Calu3 (cell line): ENCODE measurements around the gene CLEC20A. TPM values are rescaled to one million over a fixed set of nuclear protein-coding genes. Genes with fewer than 3 reads are reported as not detected.
A peak's percentile ranks its signal among the peaks of the same experiment; 100 is the strongest.

Experiments
- BruUV-seq: library from RNA; stranded (reverse); fragments of 400-500 nt; replicated peaks from 2 replicates; lab custom pipeline; 2021; lab: Mats Ljungman, UMichigan
- CTCF ChIA-PET: fragments of 300-600 bp; sonication (Branson Sonifier 250); formaldehyde crosslinking; loops from one replicate; lab custom pipeline; 2022; ENCODE audit warnings: antibody characterized with exemption; lab: Charles Lee
- DNase-seq: peaks from one replicate; pipeline ENCODE4 v3.0.0; 2022
- H3K27ac Mint-ChIP-seq: one replicate; pipeline ENCODE4 v1.8.0; 2022; ENCODE audit warnings: mixed read lengths; ENCODE audit not compliant: unreplicated experiment
- H3K27me3 Mint-ChIP-seq: one replicate; pipeline ENCODE4 v1.8.0; 2022; ENCODE audit warnings: mixed read lengths; ENCODE audit not compliant: unreplicated experiment
- H3K36me3 Mint-ChIP-seq: one replicate; pipeline ENCODE4 v1.8.0; 2022; ENCODE audit warnings: mild to moderate bottlenecking, moderate library complexity, mixed read lengths; ENCODE audit not compliant: insufficient read depth, unreplicated experiment
- H3K4me1 Mint-ChIP-seq: one replicate; pipeline ENCODE4 v1.8.0; 2022; ENCODE audit warnings: mild to moderate bottlenecking, low read depth, mixed read lengths; ENCODE audit not compliant: unreplicated experiment
- H3K4me3 Mint-ChIP-seq: one replicate; pipeline ENCODE4 v1.8.0; 2022; ENCODE audit warnings: mild to moderate bottlenecking, low read depth, moderate library complexity, mixed read lengths; ENCODE audit not compliant: unreplicated experiment
- H3K9me3 Mint-ChIP-seq: one replicate; pipeline ENCODE4 v1.8.0; 2022; ENCODE audit warnings: low read depth, mixed read lengths; ENCODE audit not compliant: unreplicated experiment
- intact Hi-C: fragments of 100-400 bp; cut with micrococcal nuclease; formaldehyde crosslinking; loops from one replicate; pipeline ENCODE4 v1.10.0; 2022; ENCODE audit not compliant: unreplicated experiment
- total RNA-seq: library from RNA; stranded (reverse); gene quantifications from 2 replicates; pipeline ENCODE4 v1.2.3, GENCODE V29; 2022
- TF ChIP-seq, protein P1 (sequence below): fragments of 200-600 bp; IDR thresholded peaks from one replicate; pipeline ENCODE4 v1.8.0; 2022; ENCODE audit warnings: antibody characterized with exemption; ENCODE audit not compliant: unreplicated experiment

Gene CLEC20A
- total RNA-seq, 1 experiment from 2014 or later = not detected

DNA sequence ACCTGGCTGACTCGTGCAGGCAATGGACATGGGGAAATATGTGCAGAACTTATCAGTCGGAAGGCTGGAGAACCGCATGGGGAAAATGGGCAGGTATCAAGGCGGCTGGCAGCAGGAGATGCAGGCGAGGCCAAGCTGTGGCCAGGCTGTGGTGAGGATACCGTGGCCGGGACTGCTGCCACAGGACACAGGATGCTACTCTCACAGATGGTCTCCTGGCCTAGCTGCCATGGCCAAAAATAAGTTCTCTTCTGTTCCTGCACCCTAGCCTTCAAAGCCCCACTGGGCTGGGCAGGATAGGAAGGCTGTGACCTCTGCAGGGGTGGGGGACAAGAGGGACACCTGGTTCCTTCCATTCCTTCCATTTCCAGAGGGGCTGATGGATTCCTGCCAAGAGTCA lies 42.5 kb upstream of the CLEC20A start:
- Mint-ChIP-seq H3K27ac (peak overlapping the region; percentile 54), H3K36me3 (peaks cover 30% of the 10 kb centered on the region), H3K4me3 (no peak overlapping the region), H3K9me3 (no peaks in the 10 kb centered on the region), H3K4me1 (peaks cover 54% of the 10 kb centered on the region), H3K27me3 (no peaks in the 10 kb centered on the region)
- DNase-seq = no peak
- intact Hi-C loops = loop anchor here (5.0 kb wide), 1 partner anchor 828 kb away; the partner anchor contains the start of gene AXDND1
- no TSS peak for BruUV-seq
- CTCF ChIA-PET = no interaction called here
- TF ChIP-seq, protein P1, sequence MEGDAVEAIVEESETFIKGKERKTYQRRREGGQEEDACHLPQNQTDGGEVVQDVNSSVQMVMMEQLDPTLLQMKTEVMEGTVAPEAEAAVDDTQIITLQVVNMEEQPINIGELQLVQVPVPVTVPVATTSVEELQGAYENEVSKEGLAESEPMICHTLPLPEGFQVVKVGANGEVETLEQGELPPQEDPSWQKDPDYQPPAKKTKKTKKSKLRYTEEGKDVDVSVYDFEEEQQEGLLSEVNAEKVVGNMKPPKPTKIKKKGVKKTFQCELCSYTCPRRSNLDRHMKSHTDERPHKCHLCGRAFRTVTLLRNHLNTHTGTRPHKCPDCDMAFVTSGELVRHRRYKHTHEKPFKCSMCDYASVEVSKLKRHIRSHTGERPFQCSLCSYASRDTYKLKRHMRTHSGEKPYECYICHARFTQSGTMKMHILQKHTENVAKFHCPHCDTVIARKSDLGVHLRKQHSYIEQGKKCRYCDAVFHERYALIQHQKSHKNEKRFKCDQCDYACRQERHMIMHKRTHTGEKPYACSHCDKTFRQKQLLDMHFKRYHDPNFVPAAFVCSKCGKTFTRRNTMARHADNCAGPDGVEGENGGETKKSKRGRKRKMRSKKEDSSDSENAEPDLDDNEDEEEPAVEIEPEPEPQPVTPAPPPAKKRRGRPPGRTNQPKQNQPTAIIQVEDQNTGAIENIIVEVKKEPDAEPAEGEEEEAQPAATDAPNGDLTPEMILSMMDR = no peak

DNA sequence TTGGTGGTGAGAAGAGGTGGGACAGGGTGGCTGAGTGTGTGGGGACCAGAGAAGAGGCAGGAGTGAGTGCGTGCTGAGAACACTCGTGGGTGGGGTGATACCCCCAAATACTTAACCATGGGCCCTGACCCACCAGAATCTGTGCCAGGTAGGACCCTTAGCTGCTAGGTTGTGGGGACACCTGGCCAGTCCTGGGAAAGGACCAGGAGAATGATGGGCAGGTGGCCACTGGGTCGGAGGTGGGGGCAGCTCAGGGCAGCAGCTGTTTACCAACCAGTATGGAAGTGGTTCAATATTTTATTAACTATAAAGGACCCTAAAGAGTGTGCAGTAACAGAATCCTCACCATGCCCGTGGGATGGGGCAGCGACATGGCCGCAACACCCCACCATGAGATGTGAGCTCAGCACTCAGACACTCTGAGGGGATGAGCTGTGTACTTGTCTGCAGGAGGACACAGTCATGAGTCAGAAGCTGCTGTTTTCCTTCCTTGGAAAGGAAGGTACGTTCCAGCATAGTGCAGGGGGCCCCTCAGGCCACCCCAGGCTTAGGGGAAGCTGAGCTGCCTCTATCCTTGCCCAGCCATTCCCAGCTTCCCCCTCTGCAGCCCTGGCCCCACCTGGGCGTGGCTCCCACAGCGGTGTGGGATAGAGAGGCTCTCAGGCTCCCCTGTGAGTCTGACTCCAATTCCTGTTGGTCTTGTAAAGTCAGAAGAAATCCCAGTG lies 41.6 kb upstream of the CLEC20A start:
- Mint-ChIP-seq H3K4me3 (peak overlapping the region; percentile 53), H3K9me3 (no peaks in the 10 kb centered on the region), H3K27ac (peak overlapping the region; percentile 54), H3K27me3 (no peaks in the 10 kb centered on the region), H3K36me3 (peaks cover 30% of the 10 kb centered on the region), H3K4me1 (peaks cover 53% of the 10 kb centered on the region)
- no TSS peak for BruUV-seq
- CTCF ChIA-PET = interaction anchor here (0.9 to 1.8 kb wide), 2 partner anchors 193 to 464 kb away, joined by 3 to 8 read pairs; no protein-coding TSS in a partner anchor
- intact Hi-C loops = loop anchor here (5.0 kb wide), 1 partner anchor 829 kb away; the partner anchor contains the start of gene AXDND1
- no peak for DNase-seq
- TF ChIP-seq, protein P1 = no peak

DNA sequence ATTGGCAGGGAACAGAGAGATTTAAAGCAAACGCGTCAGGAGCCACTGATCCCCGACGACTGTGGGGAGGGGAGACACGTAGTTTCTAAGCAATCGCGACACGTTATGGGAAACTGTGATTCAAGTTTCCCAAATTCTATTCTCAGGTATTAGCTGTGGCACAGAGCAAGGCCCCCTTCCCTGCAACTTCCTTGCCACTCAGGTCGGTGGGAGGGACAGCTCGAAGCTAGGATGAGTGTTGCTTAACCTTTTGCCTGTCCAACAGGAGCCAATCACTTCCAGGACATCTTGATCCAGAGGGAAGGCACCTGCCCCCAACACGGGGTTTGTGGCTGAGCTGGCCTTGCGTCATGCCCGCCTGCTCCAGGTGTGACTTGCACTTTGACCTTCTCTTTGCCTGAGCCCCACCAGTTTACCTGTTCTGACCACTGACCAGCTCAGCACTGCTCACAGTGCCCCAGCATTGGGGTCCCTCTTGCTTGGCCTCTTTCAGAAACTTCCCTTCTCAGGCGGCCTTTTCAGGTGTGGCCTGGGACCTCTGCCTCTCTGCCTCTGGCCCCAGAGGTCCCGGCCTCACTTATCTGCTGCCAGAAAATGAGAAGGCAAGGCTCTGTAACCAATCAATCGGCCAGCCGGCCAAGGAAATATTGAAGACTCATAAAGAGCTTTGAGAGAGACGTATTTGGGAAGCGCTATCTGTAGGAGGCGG lies 40.8 kb upstream of the CLEC20A start:
- peak overlapping the region; percentile 53 for H3K4me3 Mint-ChIP-seq
- H3K4me1 Mint-ChIP-seq = peaks cover 56% of the 10 kb centered on the region
- H3K9me3 Mint-ChIP-seq = no peaks in the 10 kb centered on the region
- H3K27me3 Mint-ChIP-seq = no peaks in the 10 kb centered on the region
- H3K36me3 Mint-ChIP-seq = peaks cover 22% of the 10 kb centered on the region
- CTCF ChIA-PET = interaction anchor here (0.8 to 1.8 kb wide), 4 partner anchors 226 to 479 kb away, joined by 4 to 8 read pairs (median 4); no protein-coding TSS in a partner anchor
- DNase-seq = peak; percentile 56
- TF ChIP-seq, protein P1 = no peak
- intact Hi-C loops = loop anchor here (5.0 kb wide), 1 partner anchor 830 kb away; the partner anchor contains the start of gene AXDND1
- no TSS peak for BruUV-seq
- H3K27ac Mint-ChIP-seq = peak overlapping the region; percentile 54

DNA sequence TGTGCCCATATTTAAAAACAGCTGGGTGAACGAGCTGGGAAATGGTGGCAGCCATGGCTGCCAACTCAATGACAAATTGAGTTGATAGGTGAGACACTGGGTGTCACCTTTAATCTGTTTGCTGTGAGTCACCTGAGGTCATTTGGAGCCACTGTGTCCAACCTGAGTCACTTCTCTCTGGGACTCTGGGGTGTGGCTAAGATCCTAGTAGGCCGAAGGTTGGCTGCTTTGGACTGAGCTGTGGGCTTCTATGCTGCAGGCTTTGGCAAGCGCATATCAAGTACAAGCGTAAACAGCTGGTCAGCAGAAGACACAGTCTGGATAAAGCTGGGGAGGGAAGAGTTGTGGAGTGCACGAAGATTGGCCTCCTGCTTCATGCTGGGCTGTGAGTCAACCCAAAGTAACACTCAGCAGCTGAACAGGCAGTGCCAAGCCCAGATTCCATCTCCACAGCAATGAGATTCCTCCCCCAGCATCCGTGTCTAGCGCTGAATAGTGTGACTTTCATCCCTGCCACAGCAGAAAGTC lies 40.1 kb upstream of the CLEC20A start:
- Mint-ChIP-seq H3K27ac (peak overlapping the region; percentile 54), H3K27me3 (no peaks in the 10 kb centered on the region), H3K4me3 (peak overlapping the region; percentile 53), H3K4me1 (peaks cover 61% of the 10 kb centered on the region), H3K36me3 (peaks cover 15% of the 10 kb centered on the region), H3K9me3 (no peaks in the 10 kb centered on the region)
- CTCF ChIA-PET = interaction anchor here (0.5 to 1.8 kb wide), 7 partner anchors 189 to 537 kb away, joined by 3 to 8 read pairs (median 4); no protein-coding TSS in a partner anchor
- intact Hi-C loops = loop anchor here (5.0 kb wide), 1 partner anchor 830 kb away; the partner anchor contains the start of gene AXDND1
- DNase-seq = peak; percentile 76
- no TSS peak for BruUV-seq
- TF ChIP-seq, protein P1 = no peak
